Measurements from ENCODE around the gene CFAP46. TPM values are rescaled to one million over a fixed set of nuclear protein-coding genes. Genes with fewer than 3 reads are reported as not detected.
A peak's percentile ranks its signal among the peaks of the same experiment; 100 is the strongest.

The CFAP46 gene
- total and polyA plus RNA-seq, 2 experiments from 2014 or later = 0.20 to 0.22 TPM

DNA sequence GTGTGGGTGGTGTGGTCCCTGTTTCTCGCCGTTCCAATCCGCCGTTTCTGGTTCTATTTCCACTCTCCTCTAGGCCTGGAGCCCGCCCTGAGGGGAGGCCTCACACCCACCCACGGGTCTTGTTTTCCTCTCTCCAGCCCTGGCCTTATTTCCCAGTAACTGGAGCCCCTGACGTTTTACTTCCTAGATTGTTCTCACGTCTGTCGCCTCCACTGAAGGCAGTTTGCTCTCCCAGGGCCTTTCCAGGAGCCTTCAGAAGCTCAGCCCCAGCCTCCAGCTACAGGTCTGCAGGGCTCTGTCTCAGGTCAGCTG is 30.6 kb downstream of the CFAP46 start:
- Histone ChIP-seq H3K9me2 (ENCODE audit: insufficient read depth) (no peaks in the 10 kb centered on the region), H3K9ac (no peak overlapping the region), H3K4me3 (no peak overlapping the region), H3K79me2 (ENCODE audit: insufficient read depth) (no peaks in the 10 kb centered on the region), H3K27me3 (replicated peaks; ENCODE audit: insufficient read depth) (no peaks in the 10 kb centered on the region), H3K36me3 (ENCODE audit: low read depth) (no peaks in the 10 kb centered on the region), H4K20me1 (ENCODE audit: insufficient read depth) (no peaks in the 10 kb centered on the region), H3K4me2 (ENCODE audit: unreplicated experiment) (no peak overlapping the region), H3F3A (ENCODE audit: insufficient read depth) (no peaks in the 10 kb centered on the region), H3K27ac (no peak overlapping the region), H2AFZ (no peak overlapping the region), H3K4me1 (ENCODE audit: insufficient read depth) (no peaks in the 10 kb centered on the region), H3K9me3 (ENCODE audit: low read depth) (no peaks in the 10 kb centered on the region)
- DNase-seq = peak; percentile 16
- in situ Hi-C loops (cut with MboI) = no loop called here
- 25 to 34% methylated on average over 9 of the region's 9 CpGs for WGBS, 2 experiments (ENCODE audit: low coverage in 1 of 2, low lambda C conversion rate in 2 of 2, missing lambda C conversion rate in 2 of 2)
- TF ChIP-seq EZH2 (IDR thresholded peaks at IDR 0.05; ENCODE audit: insufficient read depth, poor library complexity, severe bottlenecking) (no peak), EZH2phosphoT487 (IDR thresholded peaks at IDR 0.05; ENCODE audit: insufficient read depth, low read depth) (no peak)

DNA sequence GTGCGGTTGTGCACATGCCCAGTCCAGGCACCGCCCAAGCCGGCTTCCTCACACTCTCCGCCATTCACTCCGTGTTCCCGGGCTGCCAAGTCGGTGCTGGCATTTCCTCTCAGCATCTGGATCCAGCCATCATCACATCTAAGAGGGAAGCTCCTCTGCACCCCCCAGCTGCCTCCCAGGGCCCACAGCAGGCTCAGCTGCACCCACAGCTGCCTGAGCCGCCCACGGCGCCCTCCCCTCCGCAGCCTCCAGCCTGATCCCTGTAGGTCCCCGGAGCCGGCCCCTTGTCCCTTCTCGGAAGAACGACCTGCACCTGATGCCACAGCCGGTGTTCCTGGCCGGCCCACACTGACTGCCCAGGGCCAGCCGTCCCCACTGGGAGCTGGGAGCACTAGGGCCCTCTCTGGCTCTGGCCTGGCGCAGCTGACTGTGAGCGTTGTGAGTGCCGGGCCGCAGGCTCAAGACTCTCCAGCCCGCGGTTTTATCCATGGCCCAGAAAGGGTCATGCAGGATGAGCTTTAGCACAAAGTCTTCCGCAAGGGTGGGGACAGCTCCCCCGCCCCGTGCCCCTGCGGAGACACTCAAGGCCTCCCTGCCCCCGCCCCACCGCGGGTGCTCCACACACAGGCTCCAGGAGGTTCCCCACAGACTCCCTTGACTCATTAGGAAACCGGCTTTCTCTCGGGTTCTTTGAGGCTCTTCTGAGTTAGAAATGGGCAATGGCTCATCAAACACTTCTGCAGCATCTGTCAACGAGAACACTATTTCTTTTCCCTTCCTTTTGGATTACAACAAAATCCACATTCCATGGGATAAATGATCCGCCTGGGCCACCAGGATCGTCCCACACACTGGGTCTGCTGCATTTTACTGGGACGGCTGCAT is 31.2 kb downstream of the CFAP46 start:
- H3K9me3 ChIP-seq (ENCODE audit: low read depth) = no peaks in the 10 kb centered on the region
- no peaks in the 10 kb centered on the region for H3K9me2 ChIP-seq (ENCODE audit: insufficient read depth)
- no peaks in the 10 kb centered on the region for H3K36me3 ChIP-seq (ENCODE audit: low read depth)
- H2AFZ ChIP-seq = no peak overlapping the region
- no peaks in the 10 kb centered on the region for H3K4me1 ChIP-seq (ENCODE audit: insufficient read depth)
- H3F3A ChIP-seq (ENCODE audit: insufficient read depth) = no peaks in the 10 kb centered on the region
- H3K27ac ChIP-seq = no peak overlapping the region
- in situ Hi-C loops (cut with MboI) = no loop called here
- H3K79me2 ChIP-seq (ENCODE audit: insufficient read depth) = no peaks in the 10 kb centered on the region
- H3K4me3 ChIP-seq = no peak overlapping the region
- no peaks in the 10 kb centered on the region for H3K27me3 ChIP-seq (replicated peaks; ENCODE audit: insufficient read depth)
- DNase-seq = peak; percentile 41
- TF ChIP-seq EZH2 (IDR thresholded peaks at IDR 0.05; ENCODE audit: insufficient read depth, poor library complexity, severe bottlenecking) (no peak), EZH2phosphoT487 (IDR thresholded peaks at IDR 0.05; ENCODE audit: insufficient read depth, low read depth) (no peak)
- no peak overlapping the region for H3K4me2 ChIP-seq (ENCODE audit: unreplicated experiment)
- H3K9ac ChIP-seq = no peak overlapping the region
- WGBS, 2 experiments (ENCODE audit: low coverage in 1 of 2, low lambda C conversion rate in 2 of 2, missing lambda C conversion rate in 2 of 2) = 20 to 23% methylated on average over 33 to 35 of the region's 37 CpGs
- no peaks in the 10 kb centered on the region for H4K20me1 ChIP-seq (ENCODE audit: insufficient read depth)

DNA sequence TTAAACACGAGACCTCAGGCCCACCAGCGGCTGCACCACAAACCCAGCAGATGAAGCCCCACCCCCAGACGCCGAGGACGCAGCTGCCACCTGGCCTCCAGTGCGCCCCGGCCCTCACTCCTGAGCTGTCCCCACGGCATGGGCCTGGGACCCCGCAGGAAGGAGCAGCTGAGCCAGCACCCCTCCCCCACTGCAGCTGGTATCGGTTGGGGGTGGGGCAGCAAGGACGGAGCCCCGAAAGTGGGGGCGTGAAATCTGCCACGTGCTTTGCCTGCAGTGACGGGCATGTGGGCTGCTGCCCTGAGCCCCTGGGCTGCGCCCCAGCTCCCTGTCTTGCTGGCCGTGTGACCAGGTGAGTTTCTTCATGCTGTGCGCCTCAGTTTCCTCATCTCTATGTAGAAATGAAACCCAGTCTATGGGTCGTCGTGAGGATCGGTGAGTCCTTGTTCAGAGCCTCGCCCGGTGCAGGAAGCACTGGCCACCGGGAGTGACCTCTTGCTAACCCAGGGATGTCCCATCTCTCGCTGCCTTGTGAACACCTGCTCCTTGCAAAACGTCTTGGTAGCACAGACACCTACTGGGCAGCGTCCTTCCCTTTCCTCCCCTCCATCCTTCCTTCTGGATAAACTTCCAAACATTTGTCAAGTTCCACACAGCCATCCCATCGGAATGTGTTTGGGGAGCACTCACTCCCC is 32.0 kb downstream of the CFAP46 start:
- 68 to 74% methylated on average over 26 of the region's 28 CpGs for WGBS, 2 experiments (ENCODE audit: low coverage in 1 of 2, low lambda C conversion rate in 2 of 2, missing lambda C conversion rate in 2 of 2)
- DNase-seq = no peak
- in situ Hi-C loops (cut with MboI) = no loop called here

DNA sequence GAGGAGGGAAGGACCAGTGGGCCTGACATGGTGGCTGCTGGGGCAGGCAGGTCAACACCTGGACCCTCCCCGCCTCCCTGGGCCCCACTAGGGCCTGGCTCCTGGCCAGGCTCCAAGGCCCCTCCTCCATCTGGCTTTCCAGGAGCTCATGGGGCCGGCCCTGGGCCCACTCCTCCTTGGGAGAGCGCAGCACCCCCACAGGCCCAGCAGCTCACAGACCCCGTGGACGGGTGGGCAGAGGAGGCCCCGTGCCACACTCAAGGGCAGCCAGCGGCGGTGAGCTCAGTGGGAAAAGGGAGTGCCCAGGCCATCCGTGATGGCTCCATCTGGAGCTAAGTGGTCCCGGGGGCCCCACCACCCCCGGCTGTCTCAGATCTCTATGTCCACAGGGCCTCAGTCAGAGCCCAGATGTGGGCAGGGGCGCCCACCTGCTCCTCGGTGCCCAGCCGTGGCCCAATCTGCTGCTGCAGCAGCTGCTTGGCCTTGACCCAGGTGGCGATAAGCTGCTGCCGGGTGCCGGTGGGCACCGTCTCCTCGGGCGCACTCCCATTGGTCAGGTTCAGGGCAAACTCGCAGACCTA is 32.8 kb downstream of the CFAP46 start:
- Histone ChIP-seq H4K20me1 (ENCODE audit: insufficient read depth) (no peaks in the 10 kb centered on the region), H3K27me3 (replicated peaks; ENCODE audit: insufficient read depth) (no peaks in the 10 kb centered on the region), H3K36me3 (ENCODE audit: low read depth) (no peaks in the 10 kb centered on the region), H3K9ac (no peak overlapping the region), H3K79me2 (ENCODE audit: insufficient read depth) (no peaks in the 10 kb centered on the region), H3F3A (ENCODE audit: insufficient read depth) (no peaks in the 10 kb centered on the region), H3K9me2 (ENCODE audit: insufficient read depth) (no peaks in the 10 kb centered on the region), H3K4me2 (ENCODE audit: unreplicated experiment) (no peak overlapping the region), H3K27ac (no peak overlapping the region), H3K4me1 (ENCODE audit: insufficient read depth) (no peaks in the 10 kb centered on the region), H2AFZ (no peak overlapping the region), H3K9me3 (ENCODE audit: low read depth) (no peaks in the 10 kb centered on the region), H3K4me3 (no peak overlapping the region)
- in situ Hi-C loops (cut with MboI) = no loop called here
- no peak for TF ChIP-seq EZH2phosphoT487 (IDR thresholded peaks at IDR 0.05; ENCODE audit: insufficient read depth, low read depth)
- no peak for TF ChIP-seq EZH2 (IDR thresholded peaks at IDR 0.05; ENCODE audit: insufficient read depth, poor library complexity, severe bottlenecking)
- 74 to 77% methylated on average over 19 to 21 of the region's 21 CpGs for WGBS, 2 experiments (ENCODE audit: low coverage in 1 of 2, low lambda C conversion rate in 2 of 2, missing lambda C conversion rate in 2 of 2)
- DNase-seq = no peak

More for the DNA sequence above, 32.0 kb downstream of the CFAP46 start:
- no peak overlapping the region for H3K4me3 ChIP-seq
- H3K9me3 ChIP-seq (ENCODE audit: low read depth) = no peaks in the 10 kb centered on the region
- no peaks in the 10 kb centered on the region for H3K4me1 ChIP-seq (ENCODE audit: insufficient read depth)
- H4K20me1 ChIP-seq (ENCODE audit: insufficient read depth) = no peaks in the 10 kb centered on the region
- H3K4me2 ChIP-seq (ENCODE audit: unreplicated experiment) = no peak overlapping the region
- no peak for TF ChIP-seq EZH2 (IDR thresholded peaks at IDR 0.05; ENCODE audit: insufficient read depth, poor library complexity, severe bottlenecking)
- no peak overlapping the region for H3K9ac ChIP-seq
- H3K9me2 ChIP-seq (ENCODE audit: insufficient read depth) = no peaks in the 10 kb centered on the region
- no peak overlapping the region for H2AFZ ChIP-seq
- H3K27ac ChIP-seq = no peak overlapping the region
- no peaks in the 10 kb centered on the region for H3K36me3 ChIP-seq (ENCODE audit: low read depth)
- no peaks in the 10 kb centered on the region for H3K27me3 ChIP-seq (replicated peaks; ENCODE audit: insufficient read depth)
- H3K79me2 ChIP-seq (ENCODE audit: insufficient read depth) = no peaks in the 10 kb centered on the region
- no peaks in the 10 kb centered on the region for H3F3A ChIP-seq (ENCODE audit: insufficient read depth)

Data from GM23248 (cell line).